22Rv1 (cell line): ENCODE data around the gene VWA8.
A peak's percentile ranks its signal among the peaks of the same experiment; 100 is the strongest.

ENCODE experiments used
- H3K27ac ChIP-seq: fragments of 450-650 bp; 2 replicates; pipeline ENCODE4 v1.5.1; 2017
- ZFX ChIP-seq: fragments of 450-650 bp; IDR thresholded peaks from 2 replicates; pipeline ENCODE4 v1.6.1; 2017; ENCODE audit warnings: antibody characterized with exemption, borderline replicate concordance
- TF ChIP-seq, protein P1 (sequence below): fragments of 450-650 bp; IDR thresholded peaks from 2 replicates; pipeline ENCODE4 v1.5.1; 2017; ENCODE audit warnings: mild to moderate bottlenecking

The VWA8 gene

DNA sequence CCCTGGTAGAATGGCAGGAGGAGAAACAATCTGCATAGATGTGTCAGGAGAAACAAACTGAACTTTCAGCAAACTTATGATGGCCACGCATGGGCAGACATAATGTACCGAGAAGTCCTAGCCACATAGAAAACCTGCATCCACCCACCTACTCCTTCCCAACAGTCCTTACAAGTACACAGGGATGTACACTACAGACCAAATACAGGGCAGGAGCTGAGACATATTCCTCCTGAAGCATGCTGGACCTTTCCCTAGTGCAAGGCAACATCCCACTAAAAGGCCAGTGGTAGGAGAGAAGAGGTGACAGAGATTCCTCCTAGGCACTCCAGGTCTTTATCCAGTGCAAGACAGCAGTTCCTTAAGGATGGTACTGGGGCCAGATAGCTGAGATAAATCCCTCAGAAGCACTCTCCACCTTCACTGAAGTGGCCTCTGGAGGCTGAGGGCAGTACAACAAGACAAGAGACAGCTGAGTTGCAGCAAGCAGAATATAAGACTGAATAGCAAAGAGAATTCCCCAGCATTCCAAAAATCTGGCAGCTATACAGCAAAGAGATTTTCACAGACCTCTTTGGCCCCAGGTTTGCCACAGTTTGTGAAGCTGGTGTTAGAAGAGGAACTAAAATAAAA is 18.3 kb downstream of the VWA8 start:
- no peak for TF ChIP-seq ZFX
- TF ChIP-seq, protein P1, sequence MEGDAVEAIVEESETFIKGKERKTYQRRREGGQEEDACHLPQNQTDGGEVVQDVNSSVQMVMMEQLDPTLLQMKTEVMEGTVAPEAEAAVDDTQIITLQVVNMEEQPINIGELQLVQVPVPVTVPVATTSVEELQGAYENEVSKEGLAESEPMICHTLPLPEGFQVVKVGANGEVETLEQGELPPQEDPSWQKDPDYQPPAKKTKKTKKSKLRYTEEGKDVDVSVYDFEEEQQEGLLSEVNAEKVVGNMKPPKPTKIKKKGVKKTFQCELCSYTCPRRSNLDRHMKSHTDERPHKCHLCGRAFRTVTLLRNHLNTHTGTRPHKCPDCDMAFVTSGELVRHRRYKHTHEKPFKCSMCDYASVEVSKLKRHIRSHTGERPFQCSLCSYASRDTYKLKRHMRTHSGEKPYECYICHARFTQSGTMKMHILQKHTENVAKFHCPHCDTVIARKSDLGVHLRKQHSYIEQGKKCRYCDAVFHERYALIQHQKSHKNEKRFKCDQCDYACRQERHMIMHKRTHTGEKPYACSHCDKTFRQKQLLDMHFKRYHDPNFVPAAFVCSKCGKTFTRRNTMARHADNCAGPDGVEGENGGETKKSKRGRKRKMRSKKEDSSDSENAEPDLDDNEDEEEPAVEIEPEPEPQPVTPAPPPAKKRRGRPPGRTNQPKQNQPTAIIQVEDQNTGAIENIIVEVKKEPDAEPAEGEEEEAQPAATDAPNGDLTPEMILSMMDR = peak; percentile 43
- no peak overlapping the region for H3K27ac ChIP-seq

DNA sequence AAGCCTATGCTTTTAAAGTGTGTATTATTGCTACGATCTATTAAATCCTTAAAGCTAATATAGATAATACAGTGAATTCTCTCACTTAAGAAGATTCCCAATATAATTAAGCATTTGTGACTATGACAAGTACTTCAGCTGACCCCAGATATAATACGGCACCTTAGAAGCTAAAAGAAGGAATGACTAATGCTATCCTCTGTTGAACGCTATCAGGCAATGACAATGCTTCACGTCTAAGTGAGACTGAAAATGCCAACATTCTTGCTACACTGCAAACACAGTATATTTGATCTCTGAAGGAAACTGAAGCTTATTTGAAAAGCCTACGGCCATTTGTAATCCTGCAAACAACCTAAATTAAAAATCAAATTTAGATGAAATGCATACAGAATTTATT is 19.7 kb downstream of the VWA8 start:
- no peak for TF ChIP-seq ZFX
- TF ChIP-seq, protein P1 = no peak
- no peak overlapping the region for H3K27ac ChIP-seq

DNA sequence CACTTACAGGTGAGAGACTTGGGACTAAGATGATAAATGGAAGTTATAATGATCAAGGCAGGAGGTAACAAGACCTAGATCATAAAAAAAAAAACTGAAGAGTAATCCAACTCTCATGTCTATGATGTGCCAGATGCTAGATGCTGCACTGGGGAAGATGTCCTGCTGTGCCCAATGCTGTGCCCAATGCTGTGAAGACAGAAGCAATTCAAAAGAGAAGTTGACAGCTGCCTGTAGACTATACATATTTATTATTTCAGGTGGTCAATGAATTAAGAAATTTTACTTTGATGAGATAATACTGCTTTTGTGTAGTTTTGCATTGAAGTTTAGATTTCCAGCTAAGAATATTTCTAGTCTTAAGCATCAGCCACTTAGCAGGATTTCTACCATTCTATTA is 21.5 kb downstream of the VWA8 start:
- no peak overlapping the region for H3K27ac ChIP-seq
- TF ChIP-seq, protein P1 = no peak
- no peak for TF ChIP-seq ZFX

DNA sequence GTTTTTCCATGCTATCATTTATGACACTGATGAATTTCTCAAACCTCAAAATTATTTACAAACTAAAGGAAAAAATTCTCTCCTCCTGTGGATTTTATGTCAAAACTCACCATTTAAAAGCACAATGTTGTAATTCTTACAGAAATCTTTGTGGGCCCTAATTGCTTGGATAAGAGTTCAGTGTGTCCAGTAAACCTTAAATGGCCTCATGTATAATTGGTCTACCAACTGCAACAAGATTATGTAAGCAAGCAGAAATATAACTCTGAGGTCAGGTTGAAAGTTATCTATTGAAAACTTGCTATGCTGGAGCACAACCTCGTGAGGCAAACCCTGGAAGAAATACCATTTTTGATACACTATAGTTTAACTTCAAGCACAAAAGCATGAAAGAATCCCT is 22.0 kb downstream of the VWA8 start:
- TF ChIP-seq ZFX = no peak
- TF ChIP-seq, protein P1 = no peak
- no peak overlapping the region for H3K27ac ChIP-seq

DNA sequence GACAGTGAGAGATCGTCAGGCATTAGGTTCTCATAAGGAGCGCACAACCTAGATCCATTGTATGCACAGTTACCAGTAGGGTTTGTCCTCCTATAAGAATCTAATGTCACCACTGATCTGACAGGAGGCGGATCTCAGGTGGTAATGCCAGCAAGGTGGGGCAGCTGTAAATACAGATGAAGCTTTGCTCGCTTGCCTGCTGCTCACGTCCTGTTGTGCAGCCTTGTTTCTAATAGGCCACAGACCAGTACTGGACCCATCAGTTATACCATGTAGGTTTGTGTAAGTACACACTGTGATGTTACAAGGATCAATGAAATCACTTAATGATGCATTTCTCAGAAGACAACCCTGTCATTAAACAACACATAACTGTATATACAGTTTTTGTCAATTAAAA is 23.5 kb downstream of the VWA8 start:
- H3K27ac ChIP-seq = no peak overlapping the region
- TF ChIP-seq ZFX = no peak
- TF ChIP-seq, protein P1 = no peak

DNA sequence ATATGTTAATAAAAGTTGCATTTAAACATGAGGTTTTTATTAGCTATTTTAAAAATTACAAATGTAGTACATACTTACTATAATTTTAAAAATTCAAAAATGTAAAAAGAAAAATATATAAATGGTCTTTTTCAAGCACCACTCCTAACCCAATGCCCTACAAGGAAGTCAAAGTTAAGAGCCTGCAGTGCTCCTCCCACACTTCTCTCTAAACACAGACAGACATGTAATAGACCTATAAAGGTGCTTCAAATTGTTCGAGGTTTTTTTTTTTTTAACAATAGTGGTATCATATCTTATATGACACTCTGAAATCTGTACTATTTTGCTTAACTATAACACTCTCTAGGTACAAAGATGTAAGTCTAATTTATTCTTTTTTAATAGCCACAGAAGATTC is 25.4 kb downstream of the VWA8 start:
- no peak overlapping the region for H3K27ac ChIP-seq
- TF ChIP-seq, protein P1 = no peak
- no peak for TF ChIP-seq ZFX

DNA sequence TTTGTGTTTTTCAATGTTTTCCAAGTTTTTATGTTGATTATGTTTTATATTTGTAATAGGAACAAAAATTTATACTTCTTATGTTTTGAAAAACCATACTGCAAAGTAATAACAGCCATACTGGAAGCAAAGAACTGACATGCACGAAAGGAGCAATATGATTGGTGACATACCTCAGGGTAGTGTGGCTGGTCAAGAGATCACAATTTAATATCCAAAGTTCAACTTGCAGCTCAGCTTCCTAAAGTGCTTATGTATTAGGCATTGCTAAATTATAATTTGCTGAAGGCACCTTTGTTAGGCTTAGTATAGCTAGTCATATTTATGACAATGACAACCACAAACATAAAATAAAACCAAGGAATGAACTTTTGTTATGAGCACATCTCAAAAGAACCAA is 25.9 kb downstream of the VWA8 start:
- no peak for TF ChIP-seq ZFX
- TF ChIP-seq, protein P1 = no peak
- no peak overlapping the region for H3K27ac ChIP-seq
